Activated T-cell treated with anti-CD3 and anti-CD28 coated beads for 4 hours (primary cell): ENCODE results near the gene ABTB1.

Experiments
- DNase-seq: peaks from one replicate; pipeline ENCODE4 v3.0.0-alpha.2; 2020

The ABTB1 gene

GRCh38 chr3:127707851-127708411, 35.2 kb downstream of the ABTB1 start:
- DNase-seq = no peak

GRCh38 chr3:127708837-127709236, 36.1 kb downstream of the ABTB1 start:
- no peak for DNase-seq

- DNase-seq = no peak
These were observed 36.7 kb downstream of the ABTB1 start for GRCh38 chr3:127709320-127710060.

GRCh38 chr3:127710155-127710941, 37.6 kb downstream of the ABTB1 start:
- no peak for DNase-seq

GRCh38 chr3:127711021-127711695, 38.4 kb downstream of the ABTB1 start:
- DNase-seq = no peak

- no peak for DNase-seq
These were observed 39.1 kb downstream of the ABTB1 start for GRCh38 chr3:127711896-127712295.

- DNase-seq = no peak
These were observed 39.7 kb downstream of the ABTB1 start for GRCh38 chr3:127712461-127712860.

- no peak for DNase-seq
These were observed 40.4 kb downstream of the ABTB1 start for GRCh38 chr3:127712881-127713771.

GRCh38 chr3:127714125-127714571, 41.4 kb downstream of the ABTB1 start:
- no peak for DNase-seq

GRCh38 chr3:127714866-127715265, 42.1 kb downstream of the ABTB1 start:
- DNase-seq = no peak

GRCh38 chr3:127715532-127715931, 42.8 kb downstream of the ABTB1 start:
- no peak for DNase-seq

- DNase-seq = no peak
These were observed 43.6 kb downstream of the ABTB1 start for GRCh38 chr3:127716384-127716783.

GRCh38 chr3:127717357-127718244, 44.8 kb downstream of the ABTB1 start:
- DNase-seq = no peak

- DNase-seq = no peak
These were observed 45.6 kb downstream of the ABTB1 start for GRCh38 chr3:127718245-127718915.

GRCh38 chr3:127718916-127719290, 46.2 kb downstream of the ABTB1 start:
- DNase-seq = no peak

GRCh38 chr3:127719369-127719768, 46.6 kb downstream of the ABTB1 start:
- no peak for DNase-seq

GRCh38 chr3:127720161-127720823, 47.5 kb downstream of the ABTB1 start:
- DNase-seq = no peak

GRCh38 chr3:127720985-127721935, 48.5 kb downstream of the ABTB1 start:
- no peak for DNase-seq
